Fibroblast of mammary gland (primary cell): ENCODE results near the gene ETS1.

ENCODE experiments used
- DNase-seq: peaks from one replicate; pipeline ENCODE4 v3.0.0-alpha.2; 2010; ENCODE audit warnings: low read depth
- H3K4me3 ChIP-seq: 2 replicates; pipeline ENCODE4 v1.5.1; 2011; ENCODE audit warnings: low read depth, mild to moderate bottlenecking, low read length, moderate library complexity; ENCODE audit not compliant: control insufficient read depth
- TF ChIP-seq, protein P1 (sequence below): conservative IDR thresholded peaks from 2 replicates; pipeline ENCODE4 v1.5.1; 2011; ENCODE audit warnings: low read depth, low read length, inconsistent platforms; ENCODE audit not compliant: control insufficient read depth, insufficient read depth

ETS1 gene

DNA sequence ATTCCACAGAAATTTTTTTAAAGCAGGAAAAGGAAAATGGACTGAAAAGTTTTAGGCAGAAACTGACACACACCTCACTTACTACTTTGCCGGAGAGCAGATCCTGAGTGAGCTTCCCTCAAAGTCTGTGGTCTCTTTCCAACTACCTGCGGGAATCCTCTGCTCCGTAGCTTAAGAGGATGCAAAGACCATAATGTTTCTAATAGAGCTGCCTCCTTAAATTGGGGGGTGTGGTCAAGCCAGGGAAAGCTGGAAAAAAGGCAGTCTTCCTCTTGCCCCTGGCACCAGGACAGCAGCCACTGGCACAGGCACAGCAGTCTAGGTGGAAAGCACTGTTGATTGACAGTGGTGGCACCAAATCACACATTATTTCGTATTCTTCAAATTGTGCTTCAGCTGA, at the start of gene ETS1:
Gene ETS1, minus strand, starts transcription at position 144 of the 400 bp plus-strand sequence. CDS start 14,428 bp downstream, outside the sequence.
- no peak within 1 kb of the TSS for H3K4me3 ChIP-seq
- no peak for DNase-seq
- TF ChIP-seq, protein P1, sequence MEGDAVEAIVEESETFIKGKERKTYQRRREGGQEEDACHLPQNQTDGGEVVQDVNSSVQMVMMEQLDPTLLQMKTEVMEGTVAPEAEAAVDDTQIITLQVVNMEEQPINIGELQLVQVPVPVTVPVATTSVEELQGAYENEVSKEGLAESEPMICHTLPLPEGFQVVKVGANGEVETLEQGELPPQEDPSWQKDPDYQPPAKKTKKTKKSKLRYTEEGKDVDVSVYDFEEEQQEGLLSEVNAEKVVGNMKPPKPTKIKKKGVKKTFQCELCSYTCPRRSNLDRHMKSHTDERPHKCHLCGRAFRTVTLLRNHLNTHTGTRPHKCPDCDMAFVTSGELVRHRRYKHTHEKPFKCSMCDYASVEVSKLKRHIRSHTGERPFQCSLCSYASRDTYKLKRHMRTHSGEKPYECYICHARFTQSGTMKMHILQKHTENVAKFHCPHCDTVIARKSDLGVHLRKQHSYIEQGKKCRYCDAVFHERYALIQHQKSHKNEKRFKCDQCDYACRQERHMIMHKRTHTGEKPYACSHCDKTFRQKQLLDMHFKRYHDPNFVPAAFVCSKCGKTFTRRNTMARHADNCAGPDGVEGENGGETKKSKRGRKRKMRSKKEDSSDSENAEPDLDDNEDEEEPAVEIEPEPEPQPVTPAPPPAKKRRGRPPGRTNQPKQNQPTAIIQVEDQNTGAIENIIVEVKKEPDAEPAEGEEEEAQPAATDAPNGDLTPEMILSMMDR = no peak

- DNase-seq = no peak
Observed at GRCh38 chr11:128634395-128634794, 47.0 kb upstream of the ETS1 start.

GRCh38 chr11:128633384-128633965, 46.1 kb upstream of the ETS1 start:
- no peak overlapping the region for H3K4me3 ChIP-seq
- TF ChIP-seq, protein P1 = no peak
- DNase-seq = no peak

More at GRCh38 chr11:128634395-128634794, 47.0 kb upstream of the ETS1 start:
- no peak overlapping the region for H3K4me3 ChIP-seq
- TF ChIP-seq, protein P1 = no peak

DNA sequence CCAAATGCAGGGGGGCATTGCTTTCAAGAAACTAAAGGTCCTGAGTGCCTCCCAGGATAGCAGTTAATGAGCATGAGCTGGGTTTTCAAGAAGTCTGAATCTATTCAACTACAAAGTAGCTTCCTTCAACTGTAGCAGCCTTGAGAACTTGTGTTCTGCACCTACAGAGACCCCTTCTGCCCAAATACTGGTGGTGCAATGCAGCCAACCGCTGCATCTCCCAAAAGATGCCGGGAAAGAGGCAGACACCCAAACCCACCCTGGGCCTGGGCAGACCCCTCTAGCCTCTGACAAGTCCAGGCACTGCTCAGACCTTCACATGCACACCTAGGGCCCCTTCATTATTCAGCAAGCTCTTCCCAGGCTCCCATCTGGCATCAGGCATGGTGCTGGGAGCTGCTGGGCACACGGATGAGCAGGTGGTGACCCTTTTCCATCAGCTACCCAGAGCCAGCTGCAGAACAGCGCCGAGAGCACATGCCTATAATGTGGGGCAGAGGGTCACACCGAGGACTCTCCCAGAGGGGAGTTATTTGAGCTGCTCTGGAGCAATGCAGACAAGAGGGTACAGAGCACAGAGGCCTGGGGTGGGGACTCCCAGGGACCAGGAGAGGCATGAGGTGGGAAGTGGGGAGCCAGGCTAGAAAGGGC, 44.9 kb upstream of the ETS1 start:
- TF ChIP-seq, protein P1 = peak; percentile 78
- peak; percentile 68 for DNase-seq
- H3K4me3 ChIP-seq = no peak overlapping the region

DNA sequence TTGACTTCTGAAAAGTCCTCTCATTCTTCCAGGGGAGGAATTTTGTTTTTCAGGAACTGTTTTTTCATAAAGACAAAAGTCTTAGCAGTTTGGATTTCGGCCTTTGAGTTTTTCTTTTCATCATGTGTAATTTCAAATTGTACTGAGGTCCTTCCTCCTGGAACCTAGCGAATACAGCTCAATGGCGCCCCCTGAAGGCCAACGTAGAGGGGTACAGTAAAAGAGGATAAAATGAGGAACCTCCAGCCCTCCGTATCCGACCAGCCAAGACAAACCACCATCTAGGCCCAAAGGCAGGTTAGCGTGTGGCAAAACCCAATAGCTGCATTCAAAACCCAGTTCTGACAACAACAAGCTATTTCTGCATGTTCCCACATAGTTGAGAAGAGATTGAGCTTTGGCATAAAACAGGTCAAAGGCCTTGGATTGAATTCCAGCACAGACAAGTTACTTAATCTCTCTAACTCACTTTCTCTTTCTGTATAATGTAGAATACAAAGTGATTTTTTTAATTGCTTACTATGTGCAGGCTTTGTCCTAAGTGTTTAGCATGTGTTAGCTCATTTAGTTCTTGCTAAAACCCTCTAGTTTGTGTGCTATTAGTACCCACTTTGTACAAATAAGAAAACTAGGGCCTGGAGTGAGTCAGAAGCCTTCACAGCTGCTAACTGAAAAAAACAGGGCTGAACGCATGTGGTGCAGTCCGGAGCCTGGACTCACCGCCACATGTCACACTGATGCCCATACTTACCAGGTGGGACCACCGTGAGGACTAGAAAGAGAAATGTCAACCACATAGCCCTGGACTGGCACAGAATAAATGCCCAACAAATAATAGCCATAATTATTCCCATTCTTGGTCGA, 43.2 kb upstream of the ETS1 start:
- no peak overlapping the region for H3K4me3 ChIP-seq
- peak; percentile 83 for DNase-seq

GRCh38 chr11:128629516-128630106, 42.3 kb upstream of the ETS1 start:
- TF ChIP-seq, protein P1 = no peak
- DNase-seq = peak; percentile 28

More for the DNA sequence above, 43.2 kb upstream of the ETS1 start:
- TF ChIP-seq, protein P1 = peak; percentile 91

More at GRCh38 chr11:128629516-128630106, 42.3 kb upstream of the ETS1 start:
- H3K4me3 ChIP-seq = no peak overlapping the region
